Measurements from ENCODE around the gene EPB41L5.

Gene EPB41L5

DNA sequence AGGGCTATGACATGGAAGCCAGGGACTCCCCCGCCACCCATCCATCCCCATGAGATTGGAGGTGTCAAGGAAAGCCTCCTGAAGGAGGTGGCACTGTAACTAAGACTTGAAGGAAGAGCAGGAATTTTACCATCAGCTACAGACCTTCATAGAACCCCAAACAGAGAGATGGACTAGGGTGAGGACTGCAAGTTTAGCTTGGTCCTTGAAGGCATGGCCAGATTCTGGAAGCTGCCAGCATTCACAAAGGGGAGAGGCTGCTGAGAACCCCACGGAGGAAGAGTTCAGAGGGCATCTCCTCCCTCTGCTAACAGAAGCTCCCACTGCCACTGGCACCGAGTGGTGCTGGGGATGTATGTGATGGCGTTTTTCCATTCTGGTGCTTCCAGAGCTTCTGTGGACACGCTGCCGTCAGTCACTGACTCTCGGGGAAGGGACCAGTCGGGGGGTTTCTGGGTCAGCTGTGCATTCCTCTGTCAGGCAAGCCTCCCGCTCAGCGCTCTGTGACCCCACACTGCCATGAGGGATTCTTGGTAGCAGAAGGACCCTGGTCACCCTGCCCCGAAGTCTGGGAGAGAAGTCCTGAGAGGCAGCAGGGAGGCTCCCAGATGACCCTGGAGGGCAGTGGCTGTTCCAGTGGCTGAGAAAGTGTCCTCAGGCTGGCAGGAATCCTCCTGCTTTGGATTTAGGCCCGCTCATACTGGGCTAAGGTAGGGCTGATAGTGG is 192.2 kb downstream of the EPB41L5 start:
- ATAC-seq (replicated peaks; ENCODE audit: extremely low read depth, poor library complexity, severe bottlenecking) (no peak), DNase-seq (ENCODE audit: low spot score in 2 of 2) (no peak)
- H3K27me3 Mint-ChIP-seq, result no peaks in the 10 kb centered on the region
- H3K9me3 Mint-ChIP-seq, result no peaks in the 10 kb centered on the region
- no peak overlapping the region for H3K4me3 Mint-ChIP-seq
- no peaks in the 10 kb centered on the region for H3K4me1 Mint-ChIP-seq
- peaks cover 3% of the 10 kb centered on the region for H3K36me3 Mint-ChIP-seq (ENCODE audit: insufficient read depth)
- no peak overlapping the region for H3K27ac Mint-ChIP-seq (ENCODE audit: low read depth)

DNA sequence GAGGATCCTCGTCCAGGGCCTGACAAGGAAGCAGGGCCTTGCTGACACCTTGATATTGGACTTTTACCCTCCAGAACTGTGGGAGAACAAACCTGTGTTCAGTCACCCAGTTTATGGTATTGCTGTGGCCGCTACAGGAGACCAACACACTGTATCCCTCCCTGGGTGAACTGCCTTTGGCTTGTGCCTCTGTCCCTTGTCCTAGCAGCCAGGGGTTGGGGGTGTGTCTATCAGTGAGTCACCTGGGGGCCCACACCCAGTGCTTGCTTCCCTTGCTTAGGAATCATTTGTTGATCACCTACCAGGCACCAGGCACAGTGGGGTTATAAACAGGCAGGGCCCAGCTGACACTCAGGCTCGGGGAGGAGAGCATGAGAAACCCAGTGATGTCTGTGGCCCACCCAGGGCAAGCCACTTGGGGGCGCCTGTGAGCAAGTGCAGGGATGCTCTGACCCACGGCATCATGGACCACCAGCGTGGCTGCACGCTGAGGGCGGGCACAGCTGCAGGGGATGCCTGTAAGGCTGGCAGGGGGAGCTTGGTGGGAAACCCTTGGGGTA is 193.2 kb downstream of the EPB41L5 start:
- H3K27me3 Mint-ChIP-seq, result no peaks in the 10 kb centered on the region
- no peak overlapping the region for H3K27ac Mint-ChIP-seq (ENCODE audit: low read depth)
- no peaks in the 10 kb centered on the region for H3K4me1 Mint-ChIP-seq
- no peaks in the 10 kb centered on the region for H3K9me3 Mint-ChIP-seq
- no peak overlapping the region for H3K4me3 Mint-ChIP-seq
- ATAC-seq (replicated peaks; ENCODE audit: extremely low read depth, poor library complexity, severe bottlenecking) (no peak), DNase-seq (ENCODE audit: low spot score in 2 of 2) (no peak)
- peaks cover 3% of the 10 kb centered on the region for H3K36me3 Mint-ChIP-seq (ENCODE audit: insufficient read depth)

DNA sequence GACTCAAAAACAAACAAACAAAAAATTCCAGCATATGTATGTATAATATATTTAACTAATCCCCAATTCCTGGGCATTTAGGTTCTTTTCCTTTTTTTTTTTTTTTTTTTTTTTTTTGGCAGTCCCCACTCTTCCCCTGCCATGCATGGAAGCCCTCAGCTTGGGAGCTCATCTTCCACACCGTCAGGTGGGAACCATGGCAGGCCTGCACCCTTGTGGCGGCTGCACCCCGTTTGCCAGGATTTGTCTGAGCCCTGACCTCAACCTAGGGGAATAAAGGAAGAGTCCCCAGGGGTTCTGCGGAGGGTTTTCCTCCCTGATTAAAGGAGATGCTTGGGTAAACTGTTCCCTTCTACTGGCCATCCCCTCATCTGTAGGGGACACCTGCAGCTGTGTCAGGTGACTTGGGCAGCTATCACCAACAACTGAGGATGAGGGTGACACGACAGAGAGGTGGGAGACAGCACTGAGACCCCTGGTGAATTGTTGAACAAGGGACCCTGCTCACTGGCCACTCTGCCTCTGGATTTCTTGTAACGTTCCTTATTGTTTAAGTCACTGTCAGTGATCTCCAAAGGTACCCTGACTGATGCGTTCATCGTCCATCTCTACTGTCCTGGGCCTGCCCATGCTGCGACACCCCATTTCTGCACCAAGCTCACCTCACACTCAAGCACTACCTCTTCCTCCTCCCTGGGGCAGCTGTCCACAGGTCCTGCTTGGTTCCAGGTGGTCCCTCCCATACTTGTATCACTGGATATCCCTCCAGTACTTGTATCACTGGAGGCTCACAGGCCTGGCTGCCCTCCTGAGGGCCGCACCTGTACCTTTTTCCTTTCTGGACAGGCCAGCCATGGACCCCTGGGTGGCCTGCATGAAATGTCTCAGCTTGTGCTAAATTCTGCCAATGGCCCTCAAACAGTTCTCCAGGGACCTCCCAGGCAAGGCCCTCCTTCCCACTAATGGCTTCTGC is 195.8 kb downstream of the EPB41L5 start:
- H3K4me1 Mint-ChIP-seq, result no peaks in the 10 kb centered on the region
- H3K4me3 Mint-ChIP-seq, result no peak overlapping the region
- H3K9me3 Mint-ChIP-seq, result no peaks in the 10 kb centered on the region
- no peaks in the 10 kb centered on the region for H3K27me3 Mint-ChIP-seq
- DNase-seq (ENCODE audit: low spot score in 2 of 2) (no peak), ATAC-seq (replicated peaks; ENCODE audit: extremely low read depth, poor library complexity, severe bottlenecking) (no peak)
- no peaks in the 10 kb centered on the region for H3K36me3 Mint-ChIP-seq (ENCODE audit: insufficient read depth)
- H3K27ac Mint-ChIP-seq (ENCODE audit: low read depth), result no peak overlapping the region

DNA sequence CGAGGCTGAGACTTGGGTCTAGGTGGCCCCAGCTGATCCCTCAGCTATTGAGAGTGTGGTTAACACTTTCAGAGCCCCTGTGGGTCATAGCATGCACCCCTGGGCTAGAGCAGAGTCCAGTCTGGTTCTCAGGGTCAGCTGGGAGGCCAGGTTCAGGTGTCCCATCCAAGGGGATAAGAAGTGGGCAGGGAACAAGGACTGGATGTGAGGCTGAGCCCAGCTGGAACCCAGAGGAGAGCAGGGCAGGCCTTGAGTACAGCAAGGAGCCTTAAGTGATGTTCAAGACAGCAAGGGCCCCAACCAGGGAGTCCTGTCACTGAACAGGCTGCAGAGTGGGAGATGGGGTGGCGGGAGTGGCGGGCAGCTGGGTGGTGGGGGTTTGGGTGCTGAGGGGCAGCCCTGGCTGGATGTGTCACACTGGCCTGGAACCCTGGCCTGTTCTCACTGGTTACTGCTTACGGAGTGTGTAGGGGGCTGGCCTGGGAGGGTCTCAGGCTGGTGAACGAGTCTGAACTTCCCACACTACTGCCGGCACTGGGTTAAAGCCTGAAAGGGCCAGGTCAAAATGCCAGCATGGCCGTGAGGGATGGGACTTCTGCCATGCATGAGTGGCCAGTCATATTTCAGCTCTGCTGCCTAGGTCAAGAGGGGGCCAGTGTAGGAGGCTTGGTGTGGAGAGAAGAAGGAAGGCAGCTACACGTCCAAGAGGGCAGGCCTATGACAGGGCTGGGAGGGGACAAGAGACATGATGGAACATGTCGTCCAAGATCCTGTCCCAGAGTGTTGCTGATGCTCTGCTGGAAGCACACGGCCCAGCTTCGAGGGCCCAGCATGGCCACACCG is 196.8 kb downstream of the EPB41L5 start:
- H3K27ac Mint-ChIP-seq (ENCODE audit: low read depth), result peak overlapping the region; percentile 57
- no peaks in the 10 kb centered on the region for H3K27me3 Mint-ChIP-seq
- H3K4me1 Mint-ChIP-seq, result no peaks in the 10 kb centered on the region
- no peaks in the 10 kb centered on the region for H3K36me3 Mint-ChIP-seq (ENCODE audit: insufficient read depth)
- no peaks in the 10 kb centered on the region for H3K9me3 Mint-ChIP-seq
- DNase-seq (ENCODE audit: low spot score in 2 of 2), result no peak
- H3K4me3 Mint-ChIP-seq, result no peak overlapping the region
- ATAC-seq (replicated peaks; ENCODE audit: extremely low read depth, poor library complexity, severe bottlenecking), result no peak

DNA sequence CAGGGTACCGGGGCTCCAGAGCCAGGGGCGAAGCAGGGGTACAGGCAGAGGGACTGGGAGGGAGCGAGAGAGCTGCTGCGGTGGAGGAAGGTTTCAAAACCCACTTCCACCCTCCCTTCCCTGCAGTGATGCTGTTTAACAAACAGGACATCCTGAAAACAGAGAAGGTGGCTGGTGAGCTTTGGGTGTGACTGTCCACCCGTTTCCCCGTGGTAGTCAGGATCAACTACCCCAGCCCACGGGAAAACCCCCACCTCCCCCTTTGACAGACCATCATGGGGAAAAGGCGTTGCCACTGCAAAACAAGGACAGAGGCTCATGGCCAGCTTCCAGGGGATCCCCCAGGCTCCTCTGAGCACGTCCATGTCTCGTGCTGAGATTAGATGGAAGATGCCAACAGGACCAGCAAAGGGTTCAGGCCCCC is 197.4 kb downstream of the EPB41L5 start:
- Mint-ChIP-seq H3K9me3 (no peaks in the 10 kb centered on the region), H3K27ac (ENCODE audit: low read depth) (peak overlapping the region; percentile 57), H3K4me3 (no peak overlapping the region), H3K4me1 (no peaks in the 10 kb centered on the region), H3K36me3 (ENCODE audit: insufficient read depth) (no peaks in the 10 kb centered on the region), H3K27me3 (no peaks in the 10 kb centered on the region)
- DNase-seq (ENCODE audit: low spot score in 2 of 2), result no peak
- peak; percentile 19 for ATAC-seq (replicated peaks; ENCODE audit: extremely low read depth, poor library complexity, severe bottlenecking)

DNA sequence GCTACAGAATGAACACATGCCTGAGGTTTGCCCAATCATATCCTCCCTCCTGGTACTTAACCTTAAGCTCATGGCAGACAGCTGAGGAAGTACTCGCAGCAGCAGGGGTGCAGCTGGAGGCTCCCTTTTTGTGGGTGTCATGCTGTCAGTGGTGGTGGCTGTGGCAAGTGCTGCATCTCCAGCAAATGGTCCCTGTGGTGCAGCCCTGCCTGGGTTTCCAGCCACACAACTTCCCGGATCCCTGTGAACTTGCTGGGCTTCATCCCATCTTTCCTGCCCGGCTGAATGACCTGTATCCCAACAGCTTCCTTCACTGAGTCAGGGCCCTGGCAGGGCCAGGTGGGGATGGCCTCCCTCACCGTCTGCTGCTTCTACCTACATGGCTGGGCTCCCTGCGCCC is 205.3 kb downstream of the EPB41L5 start:
- DNase-seq (ENCODE audit: low spot score in 2 of 2), result no peak
- Mint-ChIP-seq H3K27ac (ENCODE audit: low read depth) (no peak overlapping the region), H3K27me3 (no peaks in the 10 kb centered on the region), H3K4me1 (peaks cover 36% of the 10 kb centered on the region), H3K4me3 (no peak overlapping the region), H3K36me3 (ENCODE audit: insufficient read depth) (peaks cover 10% of the 10 kb centered on the region), H3K9me3 (no peaks in the 10 kb centered on the region)
- ATAC-seq (replicated peaks; ENCODE audit: extremely low read depth, poor library complexity, severe bottlenecking), result no peak

DNA sequence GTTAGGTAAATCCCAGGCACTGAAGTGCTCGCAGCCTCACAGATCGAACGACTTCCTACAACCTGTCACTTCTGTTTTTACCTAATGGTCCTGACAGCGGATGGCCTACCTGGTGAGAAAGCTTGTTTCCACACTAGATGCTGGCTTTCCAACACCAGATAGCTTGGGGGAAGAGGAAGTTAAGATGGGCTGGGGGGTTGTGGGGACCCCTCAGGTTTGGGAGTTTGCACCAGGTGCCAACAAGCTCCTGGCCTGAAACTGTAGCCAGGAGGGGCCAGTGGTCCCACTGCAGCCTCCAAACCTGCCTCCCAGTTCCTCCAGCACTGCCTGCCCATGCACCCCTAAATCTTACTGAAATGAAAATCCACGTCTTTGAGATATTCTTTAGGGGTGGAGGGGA is 206.4 kb downstream of the EPB41L5 start:
- Mint-ChIP-seq H3K4me3 (no peak overlapping the region), H3K9me3 (no peaks in the 10 kb centered on the region), H3K36me3 (ENCODE audit: insufficient read depth) (peaks cover 10% of the 10 kb centered on the region), H3K27me3 (no peaks in the 10 kb centered on the region), H3K27ac (ENCODE audit: low read depth) (no peak overlapping the region), H3K4me1 (peaks cover 41% of the 10 kb centered on the region)
- no peak for ATAC-seq (replicated peaks; ENCODE audit: extremely low read depth, poor library complexity, severe bottlenecking)
- no peak for DNase-seq (ENCODE audit: low spot score in 2 of 2)

DNA sequence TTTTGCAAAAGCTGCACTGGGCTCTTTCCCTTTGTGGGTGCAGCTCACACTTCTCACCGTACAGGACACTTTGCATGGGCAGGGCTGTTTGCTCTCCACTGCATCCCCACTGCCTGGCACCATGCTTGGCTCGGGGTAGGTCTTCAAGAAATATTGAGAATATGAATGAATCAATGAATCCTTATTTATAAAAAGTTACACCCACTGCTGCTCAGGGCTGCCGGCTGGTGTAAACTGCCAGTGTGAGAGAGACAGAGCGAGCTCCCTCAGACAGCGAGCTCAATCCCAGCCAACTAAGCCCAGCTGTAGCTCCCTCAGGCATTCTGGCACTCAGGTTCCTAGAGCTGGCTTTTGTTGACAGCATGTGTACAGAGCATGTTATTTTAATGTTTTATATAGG is 206.9 kb downstream of the EPB41L5 start:
- no peak for DNase-seq (ENCODE audit: low spot score in 2 of 2)
- no peaks in the 10 kb centered on the region for H3K9me3 Mint-ChIP-seq
- H3K4me3 Mint-ChIP-seq, result no peak overlapping the region
- no peak overlapping the region for H3K27ac Mint-ChIP-seq (ENCODE audit: low read depth)
- H3K4me1 Mint-ChIP-seq, result peaks cover 46% of the 10 kb centered on the region
- ATAC-seq (replicated peaks; ENCODE audit: extremely low read depth, poor library complexity, severe bottlenecking), result no peak
- peaks cover 10% of the 10 kb centered on the region for H3K36me3 Mint-ChIP-seq (ENCODE audit: insufficient read depth)
- H3K27me3 Mint-ChIP-seq, result no peaks in the 10 kb centered on the region

DNA sequence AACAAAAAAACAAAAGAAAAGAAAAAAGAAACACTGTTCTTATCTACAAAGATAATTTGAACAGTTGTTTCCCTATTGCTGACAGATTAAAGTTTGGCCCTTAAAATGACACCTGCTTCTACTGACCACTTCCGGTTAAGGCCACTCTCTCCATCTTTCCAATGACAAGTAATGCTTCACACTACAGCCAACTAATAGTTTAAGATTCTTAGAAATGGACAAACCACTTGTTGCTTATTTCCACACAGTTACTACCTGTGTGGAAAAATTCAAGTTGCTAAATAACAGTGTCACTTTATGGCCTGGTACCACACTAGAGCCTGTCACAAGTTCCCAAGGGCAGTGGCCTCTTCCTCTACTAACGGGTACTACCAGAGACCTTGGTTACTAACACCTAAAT is 207.9 kb downstream of the EPB41L5 start:
- Mint-ChIP-seq H3K4me3 (peak overlapping the region; percentile 3), H3K9me3 (no peaks in the 10 kb centered on the region), H3K36me3 (ENCODE audit: insufficient read depth) (peaks cover 10% of the 10 kb centered on the region), H3K27ac (ENCODE audit: low read depth) (no peak overlapping the region), H3K27me3 (no peaks in the 10 kb centered on the region), H3K4me1 (peaks cover 47% of the 10 kb centered on the region)
- DNase-seq (ENCODE audit: low spot score in 2 of 2), result no peak
- ATAC-seq (replicated peaks; ENCODE audit: extremely low read depth, poor library complexity, severe bottlenecking), result no peak

DNA sequence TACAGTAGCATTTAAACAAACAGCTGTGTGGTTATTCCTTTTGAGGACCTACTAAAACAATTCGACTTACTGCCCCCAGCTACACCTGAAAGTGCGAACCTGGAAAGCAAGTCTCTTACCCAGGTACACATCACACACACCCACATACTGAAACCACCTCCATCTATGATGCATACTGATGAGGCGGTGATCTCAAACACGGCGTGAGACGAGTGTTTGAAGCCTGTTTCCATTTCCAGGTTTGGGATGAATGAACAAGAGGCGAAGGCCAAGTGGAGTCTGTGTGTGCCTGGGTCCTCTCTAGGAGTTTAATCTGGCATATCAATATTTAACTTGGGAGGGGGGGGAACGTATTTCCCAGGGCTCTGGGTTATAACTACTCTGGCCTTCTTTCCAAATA is 208.7 kb downstream of the EPB41L5 start:
- H3K4me3 Mint-ChIP-seq, result peak overlapping the region; percentile 80
- H3K27me3 Mint-ChIP-seq, result no peaks in the 10 kb centered on the region
- peaks cover 44% of the 10 kb centered on the region for H3K4me1 Mint-ChIP-seq
- no peak for ATAC-seq (replicated peaks; ENCODE audit: extremely low read depth, poor library complexity, severe bottlenecking)
- no peak overlapping the region for H3K27ac Mint-ChIP-seq (ENCODE audit: low read depth)
- H3K36me3 Mint-ChIP-seq (ENCODE audit: insufficient read depth), result peaks cover 10% of the 10 kb centered on the region
- H3K9me3 Mint-ChIP-seq, result no peaks in the 10 kb centered on the region
- DNase-seq (ENCODE audit: low spot score in 2 of 2), result no peak

DNA sequence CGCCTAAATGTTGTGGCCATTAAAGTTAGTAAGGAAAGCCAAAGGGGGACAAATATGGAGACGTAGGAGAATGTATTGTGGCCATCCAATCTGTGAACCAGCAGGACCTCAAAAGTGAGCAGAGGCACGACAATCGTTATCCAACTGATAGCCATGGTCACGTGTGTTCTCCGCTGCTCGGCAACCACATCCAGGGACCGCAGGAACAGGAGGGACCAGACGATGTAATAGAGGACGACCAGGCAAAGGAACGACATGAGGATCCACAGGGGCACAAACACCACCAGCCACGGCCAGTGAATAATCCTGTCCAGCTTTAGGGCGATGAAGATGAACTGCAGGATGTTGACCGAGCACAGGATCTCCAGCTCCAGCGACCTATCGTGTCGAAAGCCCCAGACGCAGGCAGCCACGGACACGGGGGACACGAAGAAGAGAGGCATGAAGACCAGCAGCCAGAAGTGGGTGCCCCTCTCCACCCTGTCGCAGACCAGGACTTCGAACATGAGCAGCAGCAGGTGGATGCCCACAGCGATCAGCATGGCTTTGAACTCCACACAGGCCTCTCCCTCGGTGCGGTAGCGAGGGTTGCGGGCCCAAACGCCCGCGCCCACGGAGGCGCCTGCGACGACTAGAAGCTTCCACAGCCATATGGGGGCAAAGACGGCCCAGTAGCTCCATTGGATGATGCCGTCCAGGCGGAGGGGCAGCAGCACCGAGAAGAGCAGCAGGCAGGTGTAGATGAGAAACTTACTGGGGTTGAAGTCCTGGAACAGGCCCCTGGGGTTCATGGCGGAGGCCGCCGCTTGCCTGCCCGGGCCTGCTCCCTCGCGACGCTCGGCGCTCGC is 209.5 kb downstream of the EPB41L5 start:
- ATAC-seq (replicated peaks; ENCODE audit: extremely low read depth, poor library complexity, severe bottlenecking) (peak; percentile 5), DNase-seq (ENCODE audit: low spot score in 2 of 2) (no peak)
- H3K27ac Mint-ChIP-seq (ENCODE audit: low read depth), result peak overlapping the region; percentile 92
- H3K4me3 Mint-ChIP-seq, result peak overlapping the region; percentile 80
- no peaks in the 10 kb centered on the region for H3K9me3 Mint-ChIP-seq
- H3K27me3 Mint-ChIP-seq, result no peaks in the 10 kb centered on the region
- H3K36me3 Mint-ChIP-seq (ENCODE audit: insufficient read depth), result peaks cover 8% of the 10 kb centered on the region
- peaks cover 43% of the 10 kb centered on the region for H3K4me1 Mint-ChIP-seq

Data from central memory CD8-positive, alpha-beta T cell (primary cell).